HG02678 (cell line): ENCODE measurements around the gene SBF2.

ENCODE experiments used
- ATAC-seq: cut with Tn5 transposase; IDR thresholded peaks from one replicate; pipeline ENCODE4 v1.9.1; 2021; ENCODE audit warnings: mild to moderate bottlenecking, moderate library complexity; ENCODE audit not compliant: unreplicated experiment

Gene SBF2

DNA sequence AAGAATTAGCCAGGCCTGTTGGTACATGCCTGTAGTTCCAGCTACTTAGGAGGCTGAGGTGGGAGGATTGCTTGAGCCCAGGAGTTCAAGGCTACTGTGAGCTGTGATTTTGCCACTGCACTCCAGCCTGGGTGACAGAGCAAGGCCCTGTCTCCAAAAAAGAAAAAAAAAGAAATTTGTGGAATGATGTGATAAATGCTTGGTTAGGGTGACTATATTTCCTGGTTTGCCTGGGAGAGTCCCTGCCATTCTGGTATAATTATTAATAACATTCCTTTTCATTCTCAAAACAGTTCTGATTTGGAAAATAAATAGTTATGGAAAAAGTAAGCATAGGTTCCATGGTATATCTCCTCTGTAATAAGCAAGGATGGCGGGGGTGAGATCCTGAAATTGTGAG lies 555.3 kb downstream of the SBF2 start:
- ATAC-seq: no peak

DNA sequence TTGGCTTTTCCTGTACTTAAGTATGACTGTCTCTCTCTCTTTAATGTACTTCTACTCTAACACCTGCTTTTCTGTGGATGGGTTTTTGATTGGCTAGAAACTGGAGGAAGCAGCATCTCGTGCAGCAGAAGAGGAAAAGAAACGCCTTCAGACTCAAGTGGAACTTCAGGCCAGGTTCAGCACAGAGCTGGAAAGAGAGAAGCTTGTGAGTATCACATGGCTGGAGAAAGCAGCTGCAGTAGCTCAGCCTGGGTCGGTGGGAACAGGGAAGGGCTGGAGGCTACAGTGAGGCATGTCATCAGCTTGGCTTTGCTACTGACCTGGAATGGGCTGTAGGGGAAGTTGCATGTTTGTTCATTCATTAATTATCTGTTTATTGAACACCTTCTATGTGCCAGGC lies 555.9 kb downstream of the SBF2 start:
- no peak for ATAC-seq

DNA sequence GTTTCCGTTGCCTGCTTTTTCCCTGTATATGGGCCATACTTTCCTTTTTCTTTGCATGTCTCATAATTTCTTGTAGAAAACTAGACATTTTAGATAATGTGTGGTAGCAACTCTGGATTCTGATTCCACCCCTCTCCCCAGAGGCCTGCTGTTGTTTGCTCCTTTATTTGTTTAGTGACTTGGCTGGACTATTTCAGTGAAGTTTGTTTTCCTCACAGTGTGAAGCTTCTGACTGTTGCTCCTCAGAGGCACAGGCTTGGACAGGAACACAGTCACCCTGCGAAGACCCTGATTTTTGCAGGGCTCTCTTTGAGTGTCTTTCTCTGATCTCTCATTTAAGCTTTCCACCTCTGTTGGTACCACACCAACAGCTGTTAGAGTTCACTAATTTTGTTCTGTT lies 557.7 kb downstream of the SBF2 start:
- ATAC-seq: no peak

DNA sequence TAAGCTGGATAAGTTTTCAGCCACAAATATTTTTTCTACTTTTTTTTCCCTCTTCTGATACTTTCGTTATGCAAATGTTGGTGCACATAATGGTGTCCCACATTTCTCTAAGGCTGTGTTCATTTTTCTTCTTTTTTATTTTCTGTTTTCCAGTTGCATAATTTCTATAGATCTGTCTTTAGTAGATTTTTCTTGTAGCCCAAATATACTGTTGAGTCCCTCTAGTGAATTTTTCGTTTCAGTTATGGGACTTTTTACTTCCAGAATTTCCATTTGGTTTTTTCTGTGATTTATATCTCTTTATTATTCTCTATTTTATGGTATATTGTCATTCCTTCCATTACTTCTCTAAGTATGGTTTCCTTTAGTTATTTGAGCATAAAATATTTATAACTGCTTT lies 558.1 kb downstream of the SBF2 start:
- ATAC-seq: no peak

DNA sequence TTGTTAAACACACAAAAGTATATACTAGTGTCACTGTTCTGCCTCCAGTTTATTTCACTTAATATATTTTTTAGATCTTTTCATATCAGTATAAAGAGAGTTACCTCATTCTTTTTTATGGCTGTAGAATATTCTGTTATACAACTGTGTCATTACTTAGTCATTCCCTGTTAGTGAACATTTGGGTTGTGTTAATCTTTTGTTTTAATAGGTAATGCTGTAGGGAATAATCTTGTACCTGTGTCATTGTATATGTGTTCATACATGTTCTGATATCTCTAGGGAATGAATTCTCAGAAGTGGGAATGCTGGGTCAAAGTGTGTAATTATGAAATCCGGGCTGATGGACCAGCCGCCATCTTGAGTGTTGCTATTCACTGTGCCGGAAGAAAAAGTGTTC lies 558.8 kb downstream of the SBF2 start:
- no peak for ATAC-seq

DNA sequence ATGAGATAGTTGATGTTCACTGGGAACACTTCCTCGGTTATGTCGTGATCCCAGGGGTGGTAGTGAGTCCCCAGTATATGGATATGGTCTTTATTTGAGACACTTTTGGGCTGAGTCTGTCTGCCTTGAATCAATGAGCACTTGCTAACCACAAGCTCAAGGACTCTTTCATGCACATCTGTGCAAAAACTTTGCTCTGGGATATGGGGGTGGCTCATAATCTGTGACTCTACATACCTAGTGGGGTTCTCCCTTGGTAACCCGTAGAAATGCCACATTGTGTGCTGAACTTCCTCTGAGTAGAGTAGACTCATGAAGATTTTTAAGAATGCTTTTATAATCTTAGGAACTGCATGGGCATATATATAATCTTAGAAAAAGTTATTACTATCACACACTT lies 560.8 kb downstream of the SBF2 start:
- ATAC-seq: no peak

DNA sequence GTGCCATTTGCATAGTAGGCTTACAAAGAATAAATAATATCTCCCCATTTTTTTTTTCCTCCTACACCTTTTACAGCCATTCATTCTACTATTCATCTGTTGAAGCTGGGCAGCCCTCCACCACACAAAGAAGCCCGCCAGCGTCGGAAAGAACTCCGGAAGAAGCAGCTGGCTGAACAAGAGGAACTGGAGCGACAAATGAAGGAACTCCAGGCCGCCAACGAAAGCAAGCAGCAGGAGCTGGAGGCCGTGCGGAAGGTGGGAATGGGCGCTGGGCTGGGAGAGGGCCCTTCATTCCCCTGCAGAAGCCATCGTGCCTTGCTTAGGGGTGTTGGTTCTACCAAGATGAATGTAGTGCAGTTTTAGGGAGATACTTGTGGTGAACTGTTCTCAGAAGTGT lies 561.6 kb downstream of the SBF2 start:
- ATAC-seq: no peak

DNA sequence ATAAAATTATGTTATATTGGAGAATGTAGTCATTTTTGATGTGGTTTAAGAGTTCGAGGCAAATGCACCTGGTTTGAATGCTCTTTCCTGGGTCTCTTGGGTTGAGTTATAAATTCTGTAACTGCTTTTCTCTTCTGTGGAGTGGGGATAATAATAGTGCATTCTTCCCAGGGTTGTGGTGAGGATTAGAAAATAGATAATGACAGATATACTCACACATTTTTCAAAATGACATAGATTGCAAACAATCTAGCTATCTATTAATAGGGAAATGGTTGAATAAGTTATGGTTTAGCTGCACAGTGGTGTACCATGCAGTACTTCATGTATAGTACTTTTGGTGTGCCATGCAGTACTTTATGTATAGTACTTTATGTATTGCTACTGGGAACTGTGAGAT lies 562.8 kb downstream of the SBF2 start:
- ATAC-seq: no peak
